Limb (tissue), 2 donors: ENCODE results near the gene MAP3K8.

Experiments used
- DNase-seq, 2 donors: peaks; one replicate each; pipeline ENCODE4 v3.0.0-alpha.2; 2016; ENCODE audit errors: extremely low spot score in 2 of 2

MAP3K8 gene

GRCh38 chr10:30433730-30434272, at the start of gene MAP3K8:
TSS of gene MAP3K8 (plus strand) at chr10:30434184. CDS start at chr10:30438939, 4,755 bp downstream.
- DNase-seq, result peak; percentile 75 to 90

- DNase-seq, result peak; percentile 41 to 49
Observed at GRCh38 chr10:30384701-30385201, 49.2 kb upstream of the MAP3K8 start.

- DNase-seq, result no peak
Observed at GRCh38 chr10:30386801-30387588, 47.0 kb upstream of the MAP3K8 start.

- DNase-seq, result no peak
Observed at GRCh38 chr10:30387646-30388243, 46.2 kb upstream of the MAP3K8 start.

- DNase-seq, result no peak
Observed at GRCh38 chr10:30389543-30389942, 44.4 kb upstream of the MAP3K8 start.

- no peak for DNase-seq
Observed at GRCh38 chr10:30390207-30390606, 43.8 kb upstream of the MAP3K8 start.

GRCh38 chr10:30391266-30391665, 42.7 kb upstream of the MAP3K8 start:
- DNase-seq, result no peak

- DNase-seq, result peak; percentile 58 to 84
Observed at GRCh38 chr10:30392564-30392990, 41.4 kb upstream of the MAP3K8 start.

- DNase-seq, result no peak
Observed at GRCh38 chr10:30396293-30396692, 37.7 kb upstream of the MAP3K8 start.

GRCh38 chr10:30396698-30397097, 37.3 kb upstream of the MAP3K8 start:
- no peak for DNase-seq

- no peak for DNase-seq
Observed at GRCh38 chr10:30398193-30398592, 35.8 kb upstream of the MAP3K8 start.

- DNase-seq, result no peak
Observed at GRCh38 chr10:30398788-30399187, 35.2 kb upstream of the MAP3K8 start.

GRCh38 chr10:30403494-30403893, 30.5 kb upstream of the MAP3K8 start:
- no peak for DNase-seq

GRCh38 chr10:30404540-30404939, 29.4 kb upstream of the MAP3K8 start:
- DNase-seq, result no peak

GRCh38 chr10:30411263-30411662, 22.7 kb upstream of the MAP3K8 start:
- no peak for DNase-seq

GRCh38 chr10:30412901-30413300, 21.1 kb upstream of the MAP3K8 start:
- no peak for DNase-seq

- DNase-seq, result no peak
Observed at GRCh38 chr10:30413996-30414576, 19.9 kb upstream of the MAP3K8 start.

GRCh38 chr10:30415593-30415992, 18.4 kb upstream of the MAP3K8 start:
- no peak for DNase-seq

GRCh38 chr10:30417301-30417700, 16.7 kb upstream of the MAP3K8 start:
- no peak for DNase-seq

- DNase-seq, result no peak
Observed at GRCh38 chr10:30420266-30420665, 13.7 kb upstream of the MAP3K8 start.

GRCh38 chr10:30420766-30421165, 13.2 kb upstream of the MAP3K8 start:
- no peak for DNase-seq

GRCh38 chr10:30422151-30422695, 11.8 kb upstream of the MAP3K8 start:
- no peak for DNase-seq
